Keratinocyte (primary cell): Measurements from ENCODE around the gene TNXB. TPM values are rescaled to one million over a fixed set of nuclear protein-coding genes. Genes with fewer than 3 reads are reported as not detected.

Source experiments
- DNase-seq: peaks from one replicate; pipeline ENCODE4 v3.0.0-alpha.2; 2011; ENCODE audit warnings: low read depth, missing footprints, low spot score
- FAIRE-seq: peaks from 2 replicates; lab custom pipeline; 2011; peaks lifted over from hg19 to GRCh38; lab: Jason Lieb, UNC
- H2AFZ ChIP-seq: 2 replicates; pipeline ENCODE4 v1.6.0; 2012; ENCODE audit warnings: low read length, control low read depth, inconsistent platforms; ENCODE audit not compliant: control insufficient read depth
- H3K27ac ChIP-seq: 2 replicates; pipeline ENCODE4 v1.5.1; 2011; ENCODE audit warnings: low read length; ENCODE audit not compliant: control insufficient read depth, insufficient read depth
- H3K27me3 ChIP-seq: 3 replicates; pipeline ENCODE4 v1.6.0; 2011; ENCODE audit warnings: low read length; ENCODE audit not compliant: control insufficient read depth, insufficient read depth; ENCODE audit errors: extremely low read depth
- H3K36me3 ChIP-seq, 2 experiments: 2 replicates in 1 of 2; 3 replicates in 1 of 2; pipeline ENCODE4 v1.5.1; 2011; ENCODE audit warnings: low read length in 2 of 2, mild to moderate bottlenecking in 1 of 2; ENCODE audit not compliant: control insufficient read depth in 2 of 2, insufficient read depth in 2 of 2; ENCODE audit errors: extremely low read depth in 1 of 2
- H3K4me1 ChIP-seq: 3 replicates; pipeline ENCODE4 v1.5.1; 2011; ENCODE audit warnings: low read length; ENCODE audit not compliant: control insufficient read depth, insufficient read depth; ENCODE audit errors: extremely low read depth
- H3K4me2 ChIP-seq: 3 replicates; pipeline ENCODE4 v1.6.0; 2011; ENCODE audit warnings: low read depth, low read length; ENCODE audit not compliant: control insufficient read depth, insufficient read depth; ENCODE audit errors: extremely low read depth
- H3K4me3 ChIP-seq, 3 experiments: fragments of 200-600 bp in 1 of 3; sonication (generic) in 1 of 3; 2 replicates in 2 of 3; 3 replicates in 1 of 3; pipeline ENCODE4 v1.5.1; 2011 to 2016; ENCODE audit warnings: low read length in 3 of 3, mild to moderate bottlenecking in 3 of 3, control low read depth in 2 of 3, inconsistent platforms in 1 of 3, low read depth in 1 of 3, mixed read lengths in 1 of 3, mixed run types in 1 of 3, moderate library complexity in 1 of 3; ENCODE audit not compliant: control insufficient read depth in 2 of 3, insufficient read depth in 2 of 3; ENCODE audit errors: extremely low read depth in 1 of 3
- H3K79me2 ChIP-seq: 2 replicates; pipeline ENCODE4 v1.6.0; 2012; ENCODE audit warnings: low read length; ENCODE audit not compliant: control insufficient read depth, insufficient read depth
- H3K9ac ChIP-seq: 3 replicates; pipeline ENCODE4 v1.6.0; 2011; ENCODE audit warnings: low read length; ENCODE audit not compliant: control insufficient read depth, insufficient read depth; ENCODE audit errors: extremely low read depth
- H3K9me1 ChIP-seq: 3 replicates; pipeline ENCODE4 v1.6.0; 2011; ENCODE audit warnings: low read length; ENCODE audit not compliant: control insufficient read depth, insufficient read depth; ENCODE audit errors: extremely low read depth
- H3K9me3 ChIP-seq: 2 replicates; pipeline ENCODE4 v1.5.1; 2012; ENCODE audit warnings: low read depth, low read length; ENCODE audit not compliant: control insufficient read depth
- H4K20me1 ChIP-seq: 3 replicates; pipeline ENCODE4 v1.6.0; 2011; ENCODE audit warnings: low read length; ENCODE audit not compliant: control insufficient read depth, insufficient read depth; ENCODE audit errors: extremely low read depth
- CTCF ChIP-seq, 3 experiments: IDR thresholded peaks in 1 of 3; conservative IDR thresholded peaks in 1 of 3; optimal IDR thresholded peaks in 1 of 3; 2 replicates in 2 of 3; 3 replicates in 1 of 3; pipeline versions ENCODE3 to v1.5.1; 2011; ENCODE audit warnings: low read length in 3 of 3, mild to moderate bottlenecking in 3 of 3, moderate library complexity in 2 of 3, control low read depth in 1 of 3, inconsistent platforms in 1 of 3; ENCODE audit not compliant: insufficient read depth in 2 of 3; ENCODE audit errors: extremely low read depth in 1 of 3
- EZH2 ChIP-seq: IDR thresholded peaks from one replicate; pipeline ENCODE4 v1.6.1; 2012; ENCODE audit warnings: inconsistent platforms, mild to moderate bottlenecking, low read length, moderate library complexity
- dilution Hi-C: fragments of 300-500 bp; cut with MboI; formaldehyde crosslinking; loops from one replicate; pipeline ENCODE4 v1.7.0; 2020; ENCODE audit warnings: low sequenced_read_pairs; ENCODE audit not compliant: extremely low pct_ligation_motif_present
- polyA plus RNA-seq, 5 experiments: library from polyadenylated mRNA; depleted of rRNA in 3 of 5; stranded (reverse) in 3 of 5; stranded (forward) in 1 of 5; unstranded in 1 of 5; fragments of >200 nt; gene quantifications; 1 replicate in 1 of 5; 2 replicates in 3 of 5; 3 replicates in 1 of 5; pipeline versions ENCODE4 v1.2.1 to v1.2.3, GENCODE V29; 2011 to 2012; ENCODE audit warnings: missing spikeins in 2 of 5, low read depth in 1 of 5, low replicate concordance in 1 of 5

TNXB gene
- polyA plus RNA-seq, 1 donor (not counting 4 experiments of a cell fraction or from before 2014, with no cell fraction given) = 0.25 TPM

DNA sequence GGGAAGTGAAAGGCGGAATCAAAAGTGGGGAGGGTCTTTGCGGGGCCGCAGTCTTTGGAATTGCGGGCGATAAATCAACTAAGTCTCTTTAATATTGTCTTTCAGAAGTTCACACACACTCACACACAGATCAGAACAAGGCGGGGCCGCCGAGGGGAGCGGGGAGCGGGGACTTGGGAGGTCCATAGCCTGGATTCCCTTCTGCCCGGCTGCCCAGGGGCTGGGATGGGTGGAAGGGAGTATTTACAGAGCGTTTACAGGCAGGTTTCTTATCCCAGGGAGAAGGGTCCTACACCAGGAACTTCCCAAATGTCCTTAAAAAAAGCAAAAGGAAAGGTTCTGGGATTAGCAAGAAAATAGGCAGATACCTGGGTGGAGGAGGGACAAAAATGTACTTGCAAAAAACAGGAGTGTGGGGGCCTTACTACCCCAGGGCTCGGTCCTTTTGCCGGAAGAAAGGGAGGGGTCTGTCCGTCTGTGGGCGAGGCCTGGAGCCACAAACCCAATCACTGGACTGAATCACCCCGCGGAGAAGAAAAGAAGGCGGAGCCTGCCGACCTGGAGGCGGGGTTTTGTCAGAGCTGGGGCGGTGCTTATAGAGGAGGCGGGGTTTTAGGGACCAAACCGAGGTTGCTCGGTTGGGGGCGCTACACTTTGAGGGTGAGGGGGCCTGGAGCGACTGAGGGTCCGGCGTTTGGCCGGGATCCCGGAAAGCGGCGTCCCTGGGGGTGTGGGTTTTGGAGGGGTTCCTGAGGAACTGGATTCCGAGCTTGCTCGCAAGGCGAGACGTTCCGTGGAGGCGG lies 39.4 kb upstream of the TNXB start:
- Histone ChIP-seq H3K27me3 (peaks cover 4% of the 10 kb centered on the region), H3K4me2 (peak overlapping the region; percentile 94), H2AFZ (peak overlapping the region; percentile 81), H3K9me3 (no peaks in the 10 kb centered on the region), H3K4me3 (peak overlapping the region; percentile 46 to 82 (median 66)), H3K4me1 (peaks cover 12% of the 10 kb centered on the region), H3K9me1 (no peaks in the 10 kb centered on the region), H3K9ac (peak overlapping the region; percentile 71), H4K20me1 (no peaks in the 10 kb centered on the region), H3K79me2 (no peaks in the 10 kb centered on the region), H3K27ac (peak overlapping the region; percentile 54), H3K36me3 (no peaks in the 10 kb centered on the region)
- no peak for TF ChIP-seq EZH2
- peak; percentile 45 to 58 (median 47) for TF ChIP-seq CTCF (optimal IDR thresholded peaks at IDR 0.05 in 1 of 3, IDR thresholded peaks at IDR 0.05 in 1 of 3, conservative IDR thresholded peaks at IDR 0.05 in 1 of 3; ENCODE audit: extremely low read depth in 1 of 3, insufficient read depth in 2 of 3, low read length in 3 of 3)
- FAIRE-seq (no peak), DNase-seq (no peak)
- dilution Hi-C loops = no loop called here

- dilution Hi-C loops = no loop called here
- Histone ChIP-seq H3K4me1 (peaks cover 4% of the 10 kb centered on the region), H2AFZ (no peak overlapping the region), H3K79me2 (no peaks in the 10 kb centered on the region), H3K27ac (no peak overlapping the region), H3K4me3 (no peak overlapping the region), H3K27me3 (peaks cover 4% of the 10 kb centered on the region), H4K20me1 (no peaks in the 10 kb centered on the region), H3K36me3 (no peaks in the 10 kb centered on the region), H3K9me1 (no peaks in the 10 kb centered on the region), H3K4me2 (peak overlapping the region; percentile 94), H3K9me3 (no peaks in the 10 kb centered on the region), H3K9ac (no peak overlapping the region)
- no peak for DNase-seq
- no peak for TF ChIP-seq CTCF (optimal IDR thresholded peaks at IDR 0.05 in 1 of 3, IDR thresholded peaks at IDR 0.05 in 1 of 3, conservative IDR thresholded peaks at IDR 0.05 in 1 of 3; ENCODE audit: extremely low read depth in 1 of 3, insufficient read depth in 2 of 3, low read length in 3 of 3)
- TF ChIP-seq EZH2 = no peak
- no peak for FAIRE-seq
These were observed 38.4 kb upstream of the TNXB start for GRCh38 chr6:32147401-32148132.
